NCI-H1436 treated with DMSO at 0.1 percent for 48 hours (cell line): ENCODE data around the gene PTGES3.

ENCODE experiments used
- DNase-seq: peaks from one replicate; lab custom pipeline; 2025; lab: John Stamatoyannopoulos, UW

The PTGES3 gene

DNA sequence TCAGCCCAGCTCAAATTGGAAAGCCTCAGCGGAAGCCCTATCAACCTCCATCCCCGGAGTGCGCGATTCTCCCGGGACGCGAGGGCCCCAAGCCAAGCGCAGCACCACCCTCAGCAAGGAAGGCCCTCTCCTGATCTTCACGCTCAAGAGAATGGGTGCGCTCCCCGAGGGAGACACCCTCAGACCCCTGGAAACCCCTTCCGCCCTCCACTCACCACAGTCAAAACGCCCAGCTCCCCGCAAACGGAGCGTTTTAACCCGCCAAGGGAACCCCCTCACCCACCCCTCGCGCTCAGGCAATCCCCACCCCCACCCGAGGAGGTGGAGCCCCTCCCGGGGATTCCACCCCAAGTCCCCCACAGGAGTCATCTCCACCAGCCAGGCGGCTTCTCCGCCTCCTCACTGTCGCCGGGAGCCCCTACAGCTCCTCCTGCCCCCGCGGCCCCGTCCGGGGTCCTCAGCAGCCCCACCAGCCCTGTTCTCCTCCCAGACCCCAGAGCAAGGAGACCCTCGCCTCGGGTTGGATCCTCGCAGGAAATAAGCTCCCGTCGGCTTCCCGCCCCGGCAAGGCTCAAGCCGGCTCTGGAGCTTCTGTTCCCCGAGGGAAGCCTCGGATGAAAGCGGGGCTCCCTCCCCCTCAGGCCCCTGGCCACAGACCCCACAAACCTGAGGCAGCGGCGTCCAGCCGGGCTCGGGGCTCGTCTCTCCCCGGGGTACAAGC, 58.5 kb downstream of the PTGES3 start:
- DNase-seq: no peak

- DNase-seq: no peak
Observed at GRCh38 chr12:56628671-56629458, 59.2 kb downstream of the PTGES3 start.

DNA sequence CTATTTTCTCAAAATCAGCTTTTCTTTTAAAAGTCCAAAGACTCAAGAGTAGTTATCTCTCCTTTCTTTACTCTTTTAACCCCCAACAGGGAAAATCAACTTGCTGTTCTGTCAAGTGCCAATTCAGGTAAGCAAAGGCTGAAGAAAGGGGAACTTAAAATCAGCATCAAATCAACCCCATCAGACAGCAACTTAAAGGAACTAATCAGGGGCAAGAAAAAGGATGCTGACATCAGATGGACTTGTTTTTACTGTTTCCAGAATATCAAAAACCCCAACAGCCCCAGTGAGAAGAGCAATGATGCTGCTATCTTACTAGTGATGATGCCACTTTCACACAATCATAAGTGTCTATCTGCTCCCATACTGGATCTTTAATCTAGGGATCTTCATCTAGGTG, 61.4 kb downstream of the PTGES3 start:
- no peak for DNase-seq

GRCh38 chr12:56622535-56622934, 65.5 kb downstream of the PTGES3 start:
- DNase-seq: no peak

DNA sequence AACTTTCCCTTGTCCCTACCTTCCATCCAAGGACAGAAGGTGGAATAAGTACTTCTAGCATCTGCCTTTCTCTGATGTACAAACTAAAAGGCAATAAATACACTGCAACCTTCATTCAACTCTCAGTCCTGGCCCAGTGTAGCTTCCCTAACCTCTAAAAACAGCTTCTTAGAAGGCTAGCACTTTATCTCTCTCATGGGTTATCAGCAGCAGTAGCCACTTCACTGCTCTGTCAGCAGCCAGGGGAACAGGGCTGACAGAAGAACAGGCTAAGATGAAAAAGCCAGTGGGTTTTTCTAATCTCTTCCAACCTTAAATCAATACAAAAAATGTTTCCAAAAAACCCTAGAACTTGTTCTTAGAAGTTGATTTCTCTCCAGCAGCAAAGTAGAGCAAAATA, 71.2 kb downstream of the PTGES3 start:
- DNase-seq: no peak

GRCh38 chr12:56616244-56616643, 71.8 kb downstream of the PTGES3 start:
- DNase-seq: no peak

GRCh38 chr12:56614627-56615026, 73.5 kb downstream of the PTGES3 start:
- DNase-seq: no peak
